Muscle layer of colon (tissue), 2 donors: ENCODE results near the gene SFMBT2.

ENCODE experiments used
- H3K27ac ChIP-seq: one replicate; pipeline ENCODE4 v1.7.0; 2013; ENCODE audit warnings: low read depth, mild to moderate bottlenecking, low read length, moderate library complexity
- H3K27me3 ChIP-seq, 2 donors: one replicate each; pipeline ENCODE4 v1.7.0; 2013; ENCODE audit warnings: low read length in 2 of 2, mild to moderate bottlenecking in 2 of 2; ENCODE audit not compliant: insufficient read depth in 2 of 2, control insufficient read depth in 1 of 2
- H3K36me3 ChIP-seq: one replicate; pipeline ENCODE4 v1.7.0; 2013; ENCODE audit warnings: mild to moderate bottlenecking, low read length; ENCODE audit not compliant: insufficient read depth
- H3K4me1 ChIP-seq: one replicate; pipeline ENCODE4 v1.7.0; 2013; ENCODE audit warnings: mild to moderate bottlenecking, low read length; ENCODE audit not compliant: insufficient read depth
- H3K4me3 ChIP-seq, 2 donors: one replicate each; pipeline ENCODE4 v1.7.0; 2013; ENCODE audit warnings: low read length in 2 of 2, low read depth in 1 of 2, mild to moderate bottlenecking in 1 of 2, moderate library complexity in 1 of 2
- H3K9ac ChIP-seq: one replicate; pipeline ENCODE4 v1.7.0; 2013; ENCODE audit warnings: low read length
- H3K9me3 ChIP-seq: one replicate; pipeline ENCODE4 v1.7.0; 2013; ENCODE audit warnings: mild to moderate bottlenecking, low read length
- donor health status: abdominal sarcoma.
- donor health status: Adenocarcinoma of cecum.

Gene SFMBT2

GRCh38 chr10:7274293-7274692 is 136.5 kb downstream of the SFMBT2 start:
- Histone ChIP-seq H3K4me3 (no peak overlapping the region), H3K27ac (no peak overlapping the region), H3K4me1 (peaks cover 9% of the 10 kb centered on the region), H3K27me3 (no peaks in the 10 kb centered on the region), H3K9ac (no peak overlapping the region), H3K9me3 (no peaks in the 10 kb centered on the region), H3K36me3 (no peaks in the 10 kb centered on the region)

GRCh38 chr10:7272008-7272407 is 138.8 kb downstream of the SFMBT2 start:
- H3K9ac ChIP-seq = no peak overlapping the region
- H3K27me3 ChIP-seq = no peaks in the 10 kb centered on the region
- H3K4me3 ChIP-seq = no peak overlapping the region
- no peaks in the 10 kb centered on the region for H3K36me3 ChIP-seq
- H3K4me1 ChIP-seq = peaks cover 16% of the 10 kb centered on the region
- no peak overlapping the region for H3K27ac ChIP-seq
- no peaks in the 10 kb centered on the region for H3K9me3 ChIP-seq

- Histone ChIP-seq H3K27me3 (no peaks in the 10 kb centered on the region), H3K4me1 (peaks cover 16% of the 10 kb centered on the region), H3K4me3 (no peak overlapping the region), H3K36me3 (no peaks in the 10 kb centered on the region), H3K27ac (no peak overlapping the region), H3K9ac (no peak overlapping the region), H3K9me3 (no peaks in the 10 kb centered on the region)
Observed at GRCh38 chr10:7269988-7270387, 140.8 kb downstream of the SFMBT2 start.

GRCh38 chr10:7267142-7267541 is 143.7 kb downstream of the SFMBT2 start:
- Histone ChIP-seq H3K9ac (no peak overlapping the region), H3K36me3 (no peaks in the 10 kb centered on the region), H3K4me1 (peaks cover 16% of the 10 kb centered on the region), H3K9me3 (no peaks in the 10 kb centered on the region), H3K27me3 (no peaks in the 10 kb centered on the region), H3K4me3 (no peak overlapping the region), H3K27ac (no peak overlapping the region)

GRCh38 chr10:7265396-7266123 is 145.3 kb downstream of the SFMBT2 start:
- Histone ChIP-seq H3K36me3 (no peaks in the 10 kb centered on the region), H3K9me3 (no peaks in the 10 kb centered on the region), H3K27ac (no peak overlapping the region), H3K4me3 (no peak overlapping the region), H3K9ac (no peak overlapping the region), H3K4me1 (peaks cover 25% of the 10 kb centered on the region), H3K27me3 (no peaks in the 10 kb centered on the region)

GRCh38 chr10:7264313-7264756 is 146.5 kb downstream of the SFMBT2 start:
- Histone ChIP-seq H3K27ac (no peak overlapping the region), H3K4me1 (peaks cover 25% of the 10 kb centered on the region), H3K9ac (no peak overlapping the region), H3K4me3 (no peak overlapping the region), H3K9me3 (no peaks in the 10 kb centered on the region), H3K36me3 (no peaks in the 10 kb centered on the region), H3K27me3 (no peaks in the 10 kb centered on the region)

- no peak overlapping the region for H3K4me3 ChIP-seq
- no peaks in the 10 kb centered on the region for H3K27me3 ChIP-seq
- H3K9ac ChIP-seq = no peak overlapping the region
- H3K36me3 ChIP-seq = no peaks in the 10 kb centered on the region
- H3K9me3 ChIP-seq = no peaks in the 10 kb centered on the region
- H3K27ac ChIP-seq = no peak overlapping the region
- H3K4me1 ChIP-seq = peaks cover 18% of the 10 kb centered on the region
Observed at GRCh38 chr10:7263616-7264015, 147.2 kb downstream of the SFMBT2 start.

GRCh38 chr10:7261351-7261750 is 149.5 kb downstream of the SFMBT2 start:
- H3K4me3 ChIP-seq = no peak overlapping the region
- H3K27me3 ChIP-seq = no peaks in the 10 kb centered on the region
- no peak overlapping the region for H3K27ac ChIP-seq
- no peaks in the 10 kb centered on the region for H3K36me3 ChIP-seq
- peaks cover 18% of the 10 kb centered on the region for H3K4me1 ChIP-seq
- H3K9ac ChIP-seq = no peak overlapping the region
- H3K9me3 ChIP-seq = no peaks in the 10 kb centered on the region

GRCh38 chr10:7260912-7261311 is 149.9 kb downstream of the SFMBT2 start:
- H3K36me3 ChIP-seq = no peaks in the 10 kb centered on the region
- H3K4me1 ChIP-seq = peaks cover 18% of the 10 kb centered on the region
- H3K27ac ChIP-seq = no peak overlapping the region
- H3K9me3 ChIP-seq = no peaks in the 10 kb centered on the region
- no peak overlapping the region for H3K9ac ChIP-seq
- H3K4me3 ChIP-seq = no peak overlapping the region
- H3K27me3 ChIP-seq = no peaks in the 10 kb centered on the region

- Histone ChIP-seq H3K9me3 (no peaks in the 10 kb centered on the region), H3K4me3 (no peak overlapping the region), H3K9ac (no peak overlapping the region), H3K27ac (no peak overlapping the region), H3K36me3 (no peaks in the 10 kb centered on the region), H3K4me1 (peaks cover 18% of the 10 kb centered on the region), H3K27me3 (no peaks in the 10 kb centered on the region)
Observed at GRCh38 chr10:7260412-7260900, 150.4 kb downstream of the SFMBT2 start.

GRCh38 chr10:7258948-7259523 is 151.8 kb downstream of the SFMBT2 start:
- no peak overlapping the region for H3K27ac ChIP-seq
- no peaks in the 10 kb centered on the region for H3K9me3 ChIP-seq
- H3K36me3 ChIP-seq = no peaks in the 10 kb centered on the region
- H3K4me3 ChIP-seq = no peak overlapping the region
- H3K4me1 ChIP-seq = peaks cover 18% of the 10 kb centered on the region
- H3K27me3 ChIP-seq = no peaks in the 10 kb centered on the region
- H3K9ac ChIP-seq = no peak overlapping the region

- Histone ChIP-seq H3K27ac (no peak overlapping the region), H3K9ac (no peak overlapping the region), H3K9me3 (no peaks in the 10 kb centered on the region), H3K27me3 (no peaks in the 10 kb centered on the region), H3K4me1 (peaks cover 8% of the 10 kb centered on the region), H3K4me3 (no peak overlapping the region), H3K36me3 (no peaks in the 10 kb centered on the region)
Observed at GRCh38 chr10:7255517-7255916, 155.3 kb downstream of the SFMBT2 start.
